Neutrophil (primary cell): ENCODE results near the gene COL6A1.

Experiments used
- H3K27ac ChIP-seq: fragments of 200-600 bp; sonication (generic); 2 replicates; pipeline ENCODE4 v1.5.1; 2016; ENCODE audit warnings: mild to moderate bottlenecking, moderate library complexity
- H3K27me3 ChIP-seq: fragments of 200-600 bp; sonication (generic); 2 replicates; pipeline ENCODE4 v1.6.0; 2016; ENCODE audit warnings: mild to moderate bottlenecking
- H3K36me3 ChIP-seq: fragments of 200-600 bp; sonication (generic); 2 replicates; pipeline ENCODE4 v1.5.1; 2017
- H3K4me1 ChIP-seq, 2 experiments: fragments of 200-600 bp in 1 of 2; sonication (generic) in 1 of 2; 1 replicate in 1 of 2; 2 replicates in 1 of 2; pipeline versions ENCODE4 v1.5.1 to v1.6.1; 2013 to 2016; ENCODE audit warnings: low read depth in 1 of 2, low read length in 1 of 2, mild to moderate bottlenecking in 1 of 2, moderate library complexity in 1 of 2; ENCODE audit not compliant: control insufficient read depth in 1 of 2, insufficient read depth in 1 of 2
- H3K4me3 ChIP-seq, 2 experiments: fragments of 200-600 bp in 1 of 2; sonication (generic) in 1 of 2; 1 replicate in 1 of 2; 2 replicates in 1 of 2; pipeline ENCODE4 v1.5.1; 2013 to 2016; ENCODE audit warnings: low read depth in 1 of 2, low read length in 1 of 2, mild to moderate bottlenecking in 1 of 2, moderate library complexity in 1 of 2
- H3K9me3 ChIP-seq: fragments of 200-600 bp; sonication (generic); 2 replicates; pipeline ENCODE4 v1.5.1; 2016
- TF ChIP-seq, protein P1 (sequence below): fragments of 200-600 bp; sonication (generic); IDR thresholded peaks from 2 replicates; pipeline ENCODE4 v1.5.1; 2016; ENCODE audit warnings: antibody characterized with exemption

COL6A1 gene

DNA sequence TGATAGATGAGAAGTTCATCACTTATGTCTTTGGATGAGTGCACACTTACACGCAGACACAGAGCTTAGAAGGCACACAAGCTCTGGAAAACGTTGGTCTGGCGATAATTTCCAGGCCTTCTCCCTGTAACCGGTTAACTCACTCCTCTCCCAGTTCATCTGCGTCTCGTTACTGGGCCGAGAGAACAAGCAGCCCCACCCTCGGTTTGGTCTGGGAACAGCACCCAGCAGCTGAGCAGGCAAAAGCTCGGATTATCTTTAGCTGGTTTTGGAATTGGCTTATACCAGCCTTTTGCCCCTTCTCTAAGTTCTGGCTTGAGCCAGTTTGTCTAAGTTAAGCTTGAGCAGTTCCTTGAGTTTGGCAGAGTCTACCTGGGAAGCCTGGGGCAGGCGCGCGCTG lies 27.3 kb upstream of the COL6A1 start:
- no peaks in the 10 kb centered on the region for H3K4me1 ChIP-seq
- H3K27me3 ChIP-seq: peaks cover 71% of the 10 kb centered on the region
- H3K36me3 ChIP-seq: no peaks in the 10 kb centered on the region
- no peak overlapping the region for H3K4me3 ChIP-seq
- H3K9me3 ChIP-seq: no peaks in the 10 kb centered on the region
- H3K27ac ChIP-seq: no peak overlapping the region
- TF ChIP-seq, protein P1, sequence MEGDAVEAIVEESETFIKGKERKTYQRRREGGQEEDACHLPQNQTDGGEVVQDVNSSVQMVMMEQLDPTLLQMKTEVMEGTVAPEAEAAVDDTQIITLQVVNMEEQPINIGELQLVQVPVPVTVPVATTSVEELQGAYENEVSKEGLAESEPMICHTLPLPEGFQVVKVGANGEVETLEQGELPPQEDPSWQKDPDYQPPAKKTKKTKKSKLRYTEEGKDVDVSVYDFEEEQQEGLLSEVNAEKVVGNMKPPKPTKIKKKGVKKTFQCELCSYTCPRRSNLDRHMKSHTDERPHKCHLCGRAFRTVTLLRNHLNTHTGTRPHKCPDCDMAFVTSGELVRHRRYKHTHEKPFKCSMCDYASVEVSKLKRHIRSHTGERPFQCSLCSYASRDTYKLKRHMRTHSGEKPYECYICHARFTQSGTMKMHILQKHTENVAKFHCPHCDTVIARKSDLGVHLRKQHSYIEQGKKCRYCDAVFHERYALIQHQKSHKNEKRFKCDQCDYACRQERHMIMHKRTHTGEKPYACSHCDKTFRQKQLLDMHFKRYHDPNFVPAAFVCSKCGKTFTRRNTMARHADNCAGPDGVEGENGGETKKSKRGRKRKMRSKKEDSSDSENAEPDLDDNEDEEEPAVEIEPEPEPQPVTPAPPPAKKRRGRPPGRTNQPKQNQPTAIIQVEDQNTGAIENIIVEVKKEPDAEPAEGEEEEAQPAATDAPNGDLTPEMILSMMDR: no peak

DNA sequence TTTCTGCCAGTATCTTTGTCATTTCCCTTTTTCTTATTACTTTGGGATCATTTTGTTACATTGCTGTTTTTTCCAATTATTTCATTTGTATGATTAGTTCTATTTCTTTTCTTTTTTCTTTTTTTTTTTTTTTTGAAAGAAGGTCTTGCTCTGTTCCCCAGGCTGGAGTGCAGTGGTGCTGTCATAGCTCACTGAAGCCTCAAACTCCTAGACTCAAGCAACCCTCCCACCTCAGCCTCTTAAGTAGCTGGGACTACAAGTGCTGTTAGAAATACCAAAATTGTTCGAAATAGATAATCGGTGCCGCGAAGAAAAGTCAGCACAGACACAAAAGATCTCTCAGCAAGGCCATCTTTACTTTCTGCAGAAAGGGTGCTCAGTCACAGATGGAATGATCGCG lies 26.6 kb upstream of the COL6A1 start:
- Histone ChIP-seq H3K4me3 (no peak overlapping the region), H3K27ac (no peak overlapping the region), H3K4me1 (no peaks in the 10 kb centered on the region), H3K36me3 (no peaks in the 10 kb centered on the region), H3K27me3 (peaks cover 75% of the 10 kb centered on the region), H3K9me3 (no peaks in the 10 kb centered on the region)
- TF ChIP-seq, protein P1: no peak

DNA sequence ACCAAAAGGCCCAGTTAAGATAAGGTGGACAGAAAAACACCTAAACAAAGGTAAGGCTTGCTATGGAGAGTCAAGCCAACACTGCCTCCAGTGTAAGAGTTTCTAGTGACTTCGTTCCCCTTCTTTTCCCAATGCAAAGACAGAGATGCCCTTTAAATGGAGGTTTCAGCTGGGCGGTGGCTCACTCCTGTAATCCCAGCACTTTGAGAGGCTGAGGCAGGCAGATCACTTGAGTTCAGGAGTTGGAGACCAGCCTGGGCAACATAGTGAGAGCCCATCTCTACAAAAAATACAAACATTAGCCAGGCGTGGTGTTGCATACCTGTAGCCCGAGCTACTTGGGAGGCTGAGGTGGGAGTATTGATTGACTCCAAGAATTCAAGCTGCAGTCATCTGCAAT lies 24.0 kb upstream of the COL6A1 start:
- Histone ChIP-seq H3K36me3 (no peaks in the 10 kb centered on the region), H3K27ac (no peak overlapping the region), H3K9me3 (no peaks in the 10 kb centered on the region), H3K4me1 (no peaks in the 10 kb centered on the region), H3K27me3 (peaks cover 60% of the 10 kb centered on the region), H3K4me3 (no peak overlapping the region)
- TF ChIP-seq, protein P1: no peak

DNA sequence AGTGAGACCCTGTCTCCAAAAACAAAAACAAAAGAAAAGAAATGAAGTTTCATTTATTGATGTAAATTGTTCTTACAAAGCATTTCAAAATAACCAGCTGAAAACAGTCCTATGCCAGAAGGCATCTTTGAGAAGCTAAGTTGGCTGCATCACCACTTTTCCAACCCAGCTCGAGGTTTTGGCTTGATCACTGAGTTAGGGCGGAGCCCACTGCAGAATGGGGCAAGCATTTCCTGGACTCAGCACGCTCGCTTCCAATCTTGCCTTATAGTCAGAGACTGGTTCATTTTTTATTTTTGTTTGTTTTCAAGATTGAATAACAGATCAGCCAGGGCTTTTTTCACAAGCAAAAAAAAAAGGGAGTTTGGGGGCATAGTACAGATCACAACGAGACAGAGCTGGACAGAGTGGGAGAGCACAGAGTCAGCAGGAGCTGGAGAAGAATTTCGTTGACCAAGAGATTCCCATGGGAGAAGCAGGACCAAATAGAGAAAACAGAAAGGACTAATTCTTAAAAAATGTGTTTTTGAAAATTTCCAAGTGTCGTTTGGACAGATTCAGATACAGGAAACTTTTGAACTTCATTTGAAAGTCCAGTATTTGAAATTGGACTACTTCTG lies 23.5 kb upstream of the COL6A1 start:
- TF ChIP-seq, protein P1: no peak
- no peaks in the 10 kb centered on the region for H3K9me3 ChIP-seq
- H3K4me3 ChIP-seq: no peak overlapping the region
- H3K4me1 ChIP-seq: no peaks in the 10 kb centered on the region
- H3K27ac ChIP-seq: no peak overlapping the region
- no peaks in the 10 kb centered on the region for H3K36me3 ChIP-seq
- H3K27me3 ChIP-seq: peaks cover 58% of the 10 kb centered on the region

DNA sequence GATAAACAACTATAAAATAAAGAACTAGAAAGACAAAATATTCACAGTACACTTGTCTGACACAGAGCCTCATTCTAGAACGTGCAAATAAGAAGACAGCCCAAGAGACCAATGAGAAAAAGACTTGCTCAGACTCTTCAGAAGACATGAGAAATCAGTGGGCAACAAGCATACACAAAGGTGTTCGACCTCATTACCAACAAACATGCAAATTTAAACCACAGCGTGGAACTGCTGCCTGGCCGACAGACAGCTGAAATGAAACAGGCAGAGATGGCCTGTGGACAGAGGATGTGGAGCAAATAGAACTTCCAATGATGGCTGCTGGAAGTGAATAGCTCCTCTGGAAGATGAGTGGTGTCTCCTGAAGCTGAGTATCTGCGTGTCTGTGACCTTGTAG lies 22.4 kb upstream of the COL6A1 start:
- H3K4me3 ChIP-seq: no peak overlapping the region
- no peaks in the 10 kb centered on the region for H3K4me1 ChIP-seq
- H3K9me3 ChIP-seq: no peaks in the 10 kb centered on the region
- H3K36me3 ChIP-seq: no peaks in the 10 kb centered on the region
- peaks cover 59% of the 10 kb centered on the region for H3K27me3 ChIP-seq
- TF ChIP-seq, protein P1: no peak
- no peak overlapping the region for H3K27ac ChIP-seq
